GM12892 (cell line): Measurements from ENCODE around the gene ACTBL2.

Experiments
- POLR2A ChIP-seq: IDR thresholded peaks from 2 replicates; pipeline ENCODE4 v1.6.1; 2011; ENCODE audit warnings: low read depth, low read length, control low read depth
- POLR2AphosphoS5 ChIP-seq: IDR thresholded peaks from 2 replicates; pipeline ENCODE4 v1.6.1; 2011; ENCODE audit warnings: low read depth, low read length, control low read depth
- TAF1 ChIP-seq: IDR thresholded peaks from 2 replicates; pipeline ENCODE4 v1.6.1; 2011; ENCODE audit warnings: low read depth, mild to moderate bottlenecking, control low read depth, low read length, borderline replicate concordance

GRCh38 chr5:57431759-57432158, 50.9 kb downstream of the ACTBL2 start:
- TF ChIP-seq POLR2AphosphoS5 (no peak), TAF1 (no peak), POLR2A (no peak)
